ENCODE results near the gene FAM177B. TPM values are rescaled to one million over a fixed set of nuclear protein-coding genes. Genes with fewer than 3 reads are reported as not detected.

The FAM177B gene
- not detected in 2 replicates for total RNA-seq

GRCh38 chr1:222736972-222737371 is at the start of gene FAM177B:
TSS of gene FAM177B (plus strand) at chr1:222737202. CDS start at chr1:222746546, 9,344 bp downstream.

GRCh38 chr1:222712253-222713090 is 24.5 kb upstream of the FAM177B start, which contains the start of the genes AIDA and BROX:
TSS of gene AIDA (minus strand) at chr1:222712491. CDS start at chr1:222712317, 174 bp downstream.
TSS of gene BROX (plus strand) at chr1:222712564. CDS start at chr1:222715700, 3,136 bp downstream.

Other genes starting within 250 kb of the FAM177B start
- gene HHIPL2, start 189.1 kb upstream of the FAM177B start, total RNA-seq, result 0.28 TPM in 1 of 2 replicates, not detected in the other
- 13.0 and 16.1 TPM in 2 replicates for gene TAF1A, start 147.3 kb upstream of the FAM177B start, total RNA-seq
- 36.4 and 56.4 TPM in 2 replicates for gene MIA3, start 119.1 kb upstream of the FAM177B start, total RNA-seq
- gene AIDA, start 24.7 kb upstream of the FAM177B start, total RNA-seq, result 45.7 and 93.2 TPM in 2 replicates
- 51.0 and 59.4 TPM in 2 replicates for gene BROX, start 24.6 kb upstream of the FAM177B start, total RNA-seq
- gene DISP1, start 77.8 kb downstream of the FAM177B start, total RNA-seq, result 2.9 and 7.3 TPM in 2 replicates

Measured in regular cardiac myocyte (primary cell).